ENCODE results near the gene LRP1.
"Not testable (repeated sequence)": the region's sequence is repeated elsewhere in the genome, so short reads cannot be mapped to it uniquely, and the experiment has no call there.

Gene LRP1

DNA sequence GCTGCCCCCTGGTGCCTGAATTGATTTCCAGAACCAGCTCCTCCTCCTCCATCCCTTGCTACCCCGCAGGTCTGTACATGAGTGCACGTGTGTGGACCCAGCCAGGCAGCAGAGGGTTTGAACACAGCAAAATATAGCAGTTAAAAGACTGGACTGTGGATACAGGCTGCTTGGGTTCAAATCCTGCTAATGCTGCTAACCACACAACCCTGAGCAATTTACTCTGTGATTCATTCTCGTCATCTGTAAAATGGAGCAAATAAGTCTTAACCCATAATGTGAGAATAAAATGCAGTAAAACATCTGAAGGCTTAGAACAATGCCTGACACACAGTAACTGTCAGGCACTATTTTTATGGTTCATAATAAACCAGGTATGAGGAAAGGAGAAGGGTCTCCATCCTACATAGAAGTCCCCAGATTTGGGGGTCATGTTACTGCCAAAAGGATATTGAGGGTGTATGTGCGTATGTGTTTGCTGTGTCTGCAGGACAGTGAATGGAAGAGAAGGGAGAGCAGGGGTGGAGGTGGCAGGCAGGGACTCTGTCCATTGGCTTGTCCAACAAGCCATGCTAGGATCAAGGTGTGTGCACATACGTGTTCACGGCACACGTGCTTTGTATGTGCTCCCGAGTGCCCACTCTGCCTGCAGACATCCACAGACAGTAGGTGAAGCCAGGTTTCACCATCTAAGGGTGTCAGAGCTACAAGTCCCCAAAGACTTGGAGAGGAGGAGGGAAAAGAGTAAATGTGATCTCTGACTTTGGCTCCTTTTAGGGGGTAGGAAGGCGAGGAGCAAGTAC lies 15.6 kb upstream of the LRP1 start:
- peak; percentile 67 to 68 for ATAC-seq

DNA sequence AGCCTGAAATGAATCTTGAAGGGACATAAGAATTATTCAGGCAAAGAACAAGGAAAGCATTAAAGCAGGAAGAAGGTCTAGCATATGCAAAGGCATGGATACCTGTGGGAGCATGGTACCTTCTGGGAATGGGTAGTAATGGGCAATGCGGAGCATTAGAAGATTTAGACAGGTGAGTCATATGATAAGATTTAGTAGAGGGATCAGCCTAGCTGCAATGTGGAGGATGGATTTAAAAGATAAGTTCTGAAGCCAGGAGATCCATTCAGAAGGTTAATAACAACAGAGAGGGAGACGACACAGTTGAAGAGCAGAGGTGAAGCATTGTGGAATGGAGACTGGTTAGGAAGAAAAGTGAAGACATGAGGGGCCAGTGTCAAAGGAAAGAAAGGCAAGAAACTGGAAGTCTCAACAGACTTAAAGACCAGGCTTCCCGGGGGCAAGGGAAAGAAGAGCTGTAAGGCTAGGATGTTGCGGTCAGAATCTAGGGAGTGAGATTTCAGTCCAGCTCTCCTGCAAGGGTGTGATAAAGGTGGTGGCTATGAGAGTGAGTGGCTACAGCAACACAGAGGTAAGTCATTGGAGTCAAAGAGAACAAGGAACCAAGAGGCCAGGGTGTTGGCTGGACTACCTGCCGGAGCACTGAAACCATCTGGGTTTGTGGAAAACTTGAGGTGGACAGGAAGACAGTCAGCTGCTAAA lies 11.6 kb upstream of the LRP1 start:
- ATAC-seq, result no peak

DNA sequence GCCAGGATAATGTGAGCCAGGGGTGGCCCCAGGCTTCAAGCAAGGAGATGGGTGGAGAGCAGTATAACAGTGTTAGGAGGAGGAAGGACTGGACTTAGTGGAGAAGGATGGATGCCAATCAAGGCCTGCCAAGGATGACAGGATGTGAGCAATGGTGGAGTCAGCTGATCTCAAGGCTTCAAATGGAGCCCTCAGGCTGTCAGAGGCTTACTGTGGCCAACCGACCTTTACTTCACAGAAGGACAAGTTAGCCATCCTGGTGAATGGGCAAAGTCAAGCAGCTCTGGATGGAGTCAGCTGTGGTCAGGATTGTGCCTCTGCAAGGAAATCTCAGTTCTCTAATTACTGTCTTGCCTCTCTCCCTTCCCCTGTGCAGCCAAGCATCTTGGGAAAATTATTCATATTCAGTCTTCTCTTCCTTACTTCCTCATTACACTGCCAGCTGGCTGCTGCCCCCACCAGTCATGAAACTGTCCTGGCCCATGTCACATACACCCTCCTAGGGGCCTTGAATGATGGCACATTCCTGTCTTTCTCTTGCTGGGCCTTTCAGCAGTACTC lies 9.5 kb upstream of the LRP1 start:
- ATAC-seq, result peak; percentile 24 to 28

DNA sequence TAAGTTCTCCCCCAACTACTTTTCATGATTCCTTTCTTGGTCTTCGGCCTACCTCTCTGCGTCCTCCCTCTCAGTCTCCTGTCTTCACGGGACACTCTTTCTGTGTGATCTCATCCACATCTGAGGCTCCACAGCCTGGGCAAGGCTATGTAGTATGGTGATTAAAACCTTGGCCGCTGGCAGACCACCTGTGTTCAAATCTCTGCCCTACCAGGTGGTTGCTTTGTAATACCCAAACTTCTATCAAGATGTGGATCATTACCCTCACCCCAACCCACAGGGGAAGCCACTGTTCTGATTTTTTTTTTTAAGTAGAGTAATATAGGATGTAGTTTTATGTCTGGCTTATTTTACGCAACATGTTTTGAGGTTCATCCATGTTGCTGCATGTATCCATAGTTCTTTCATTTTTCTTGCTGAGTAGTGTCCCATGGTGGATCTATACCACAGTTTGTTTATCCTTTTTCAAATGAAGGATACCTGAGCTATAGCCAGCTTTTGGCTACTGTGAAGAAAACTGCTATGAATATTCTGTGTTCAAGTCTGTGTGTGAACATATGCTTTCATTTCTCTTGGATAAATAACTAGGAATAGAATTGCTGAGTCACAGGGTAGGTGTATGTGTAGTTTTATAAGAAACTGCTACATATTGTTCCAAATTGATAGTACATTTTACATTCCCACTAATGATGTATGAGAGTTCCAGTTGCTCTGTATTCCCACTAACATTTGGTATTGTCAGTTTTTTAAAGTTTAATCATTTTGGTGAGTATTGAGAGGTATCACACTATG lies 8.8 kb upstream of the LRP1 start:
- no peak for ATAC-seq

DNA sequence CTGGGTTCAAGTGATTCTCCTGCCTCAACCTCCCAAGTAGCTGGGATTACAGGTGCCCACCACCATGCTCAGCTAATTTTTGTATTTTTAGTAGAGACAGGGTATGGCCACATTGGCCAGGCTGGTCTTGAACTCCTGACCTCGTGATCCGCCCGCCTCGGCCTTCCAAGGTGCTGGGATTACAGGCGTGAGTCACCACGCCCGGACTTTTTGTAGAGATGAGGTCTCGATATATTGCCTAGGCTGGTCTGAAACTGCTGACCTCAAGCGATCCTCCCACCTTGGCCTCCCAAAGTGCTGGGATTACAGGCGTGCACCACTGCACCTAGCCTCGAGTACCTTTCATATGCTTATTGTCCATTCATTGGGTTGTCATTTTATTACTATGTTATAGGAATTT lies 7.6 kb upstream of the LRP1 start:
- not testable (repeated sequence) for ATAC-seq

DNA sequence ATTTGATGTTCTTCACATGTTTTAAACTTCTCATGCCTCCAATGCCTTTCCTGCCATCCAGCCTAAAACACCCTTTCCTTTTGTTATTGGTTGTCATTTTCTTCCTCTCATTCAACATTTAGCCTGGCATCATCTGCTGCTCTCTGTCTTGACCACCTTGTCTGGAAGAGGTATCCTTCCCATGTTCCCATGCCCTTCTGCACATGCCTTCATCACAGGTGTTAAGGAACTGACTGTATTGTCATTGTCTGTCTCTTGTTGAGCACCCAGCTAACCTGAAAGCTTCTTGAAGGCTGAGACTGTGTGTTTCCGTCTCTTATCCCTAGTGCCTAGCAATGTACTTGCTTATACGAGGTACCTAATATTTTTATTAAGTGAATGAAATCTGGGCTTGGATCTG lies 4.5 kb upstream of the LRP1 start:
- ATAC-seq, result no peak

DNA sequence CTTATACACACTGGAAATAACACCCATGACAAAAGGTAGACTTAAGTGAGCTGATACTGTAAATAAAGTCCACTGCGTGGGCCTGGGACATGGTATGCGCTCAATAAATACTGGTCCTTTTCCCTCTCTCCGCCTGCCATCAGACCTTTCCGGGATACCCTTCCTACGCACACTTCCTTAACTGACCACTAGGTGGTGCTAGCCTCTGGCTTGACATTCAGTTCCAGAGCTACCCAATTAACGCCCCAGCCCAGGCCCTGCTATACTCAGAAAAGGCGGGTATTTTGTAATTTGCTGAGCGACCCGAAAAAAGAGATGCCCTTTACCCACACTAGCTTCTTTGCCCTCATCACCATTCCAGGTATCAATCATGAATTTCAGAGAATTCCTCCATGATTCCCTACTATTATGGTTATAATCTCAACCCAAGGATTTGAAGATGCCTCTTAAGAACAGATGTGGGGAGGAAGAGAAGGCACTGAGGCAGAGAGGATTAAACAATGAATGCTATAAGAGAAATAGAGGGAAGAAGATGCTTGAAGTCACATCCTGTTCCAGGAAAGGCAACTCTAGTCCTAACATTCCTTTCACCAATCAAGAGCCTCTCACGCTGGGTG lies 3.9 kb upstream of the LRP1 start:
- ATAC-seq, result peak; percentile 77 to 78

DNA sequence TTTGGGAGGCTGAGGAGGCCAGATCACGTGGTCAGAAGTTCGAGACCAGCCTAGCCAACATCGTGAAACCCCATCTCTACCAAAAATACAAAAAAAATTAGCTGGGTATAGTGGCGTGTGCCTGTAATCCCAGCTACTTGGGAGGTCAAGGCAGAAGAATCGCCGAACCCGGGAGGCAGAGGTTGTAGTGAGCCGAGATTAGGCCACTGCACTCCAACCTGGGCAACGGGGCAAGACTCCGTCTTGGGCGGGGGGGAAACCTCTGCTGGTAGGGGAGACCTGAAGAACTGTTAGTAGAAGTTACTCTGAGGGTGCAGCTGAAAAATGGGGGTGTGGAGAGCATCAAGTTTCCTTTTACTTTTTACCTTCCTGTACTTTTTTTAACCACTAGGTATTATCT lies 2.2 kb upstream of the LRP1 start:
- no peak for ATAC-seq

DNA sequence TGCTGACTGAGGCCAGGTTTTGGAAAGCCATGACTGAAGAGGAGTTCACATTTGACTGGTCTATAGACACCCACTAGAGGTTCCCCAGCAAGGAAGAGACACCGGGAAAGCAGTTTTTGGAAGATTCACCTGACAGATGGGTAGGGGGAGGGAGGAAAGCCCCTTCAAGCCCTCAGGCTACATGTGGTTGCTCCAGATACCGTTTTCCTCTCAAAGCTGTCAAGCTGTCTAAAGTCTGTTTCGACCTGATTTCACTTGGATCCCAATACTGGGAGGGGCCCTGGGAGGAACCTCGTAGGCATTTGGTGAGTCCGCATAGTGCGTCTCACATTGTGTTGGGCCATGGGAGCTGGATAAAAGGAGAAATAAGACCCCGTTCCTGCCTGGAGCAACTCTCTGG lies 1.7 kb upstream of the LRP1 start:
- ATAC-seq, result no peak

DNA sequence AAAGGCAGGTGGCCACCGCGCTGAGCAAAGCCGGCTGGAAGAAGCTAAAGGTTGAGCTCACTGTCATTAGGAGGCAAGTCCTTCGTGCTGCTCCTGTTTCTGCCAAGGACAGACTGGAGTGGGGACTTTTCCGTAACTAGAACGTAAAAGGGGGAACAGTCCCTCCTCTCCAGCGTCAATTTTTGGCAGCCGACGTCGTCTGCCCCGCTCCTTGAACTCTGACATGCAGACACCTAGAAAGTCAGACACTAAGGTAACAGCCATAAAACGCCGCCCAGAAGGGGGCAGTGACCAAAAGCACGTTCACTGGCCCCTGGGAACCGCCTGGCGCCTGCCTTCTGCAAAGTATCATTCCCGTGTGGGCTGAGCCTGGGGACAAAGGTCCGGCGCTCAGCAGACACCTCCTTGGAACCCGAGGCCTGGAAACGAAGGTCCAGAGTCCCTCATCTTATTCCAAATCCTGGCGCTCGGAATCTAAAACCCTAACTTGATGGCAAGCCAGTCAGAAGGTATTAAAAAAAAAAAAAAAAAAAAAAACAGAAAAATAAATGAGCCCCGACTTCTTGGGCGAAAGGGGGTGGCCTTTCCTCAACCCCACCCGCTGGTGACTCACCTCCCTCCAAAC lies 1.1 kb upstream of the LRP1 start:
- ATAC-seq, result peak in 1 of 2 donors; percentile 36

DNA sequence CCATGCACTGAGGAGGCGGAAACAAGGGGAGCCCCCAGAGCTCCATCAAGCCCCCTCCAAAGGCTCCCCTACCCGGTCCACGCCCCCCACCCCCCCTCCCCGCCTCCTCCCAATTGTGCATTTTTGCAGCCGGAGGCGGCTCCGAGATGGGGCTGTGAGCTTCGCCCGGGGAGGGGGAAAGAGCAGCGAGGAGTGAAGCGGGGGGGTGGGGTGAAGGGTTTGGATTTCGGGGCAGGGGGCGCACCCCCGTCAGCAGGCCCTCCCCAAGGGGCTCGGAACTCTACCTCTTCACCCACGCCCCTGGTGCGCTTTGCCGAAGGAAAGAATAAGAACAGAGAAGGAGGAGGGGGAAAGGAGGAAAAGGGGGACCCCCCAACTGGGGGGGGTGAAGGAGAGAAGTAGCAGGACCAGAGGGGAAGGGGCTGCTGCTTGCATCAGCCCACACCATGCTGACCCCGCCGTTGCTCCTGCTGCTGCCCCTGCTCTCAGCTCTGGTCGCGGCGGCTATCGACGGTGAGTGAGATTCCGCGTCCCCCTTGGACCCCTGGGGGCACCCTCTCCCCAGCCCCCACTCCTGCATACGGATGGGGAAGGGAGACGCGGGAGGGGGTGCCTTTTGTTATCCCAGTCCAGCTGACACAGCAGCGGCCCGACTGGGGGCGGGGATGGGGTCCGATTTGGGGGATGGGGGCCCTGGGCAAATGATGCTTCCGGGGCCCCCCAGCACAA lies 400 bp downstream of the LRP1 start:
- no peak for ATAC-seq

DNA sequence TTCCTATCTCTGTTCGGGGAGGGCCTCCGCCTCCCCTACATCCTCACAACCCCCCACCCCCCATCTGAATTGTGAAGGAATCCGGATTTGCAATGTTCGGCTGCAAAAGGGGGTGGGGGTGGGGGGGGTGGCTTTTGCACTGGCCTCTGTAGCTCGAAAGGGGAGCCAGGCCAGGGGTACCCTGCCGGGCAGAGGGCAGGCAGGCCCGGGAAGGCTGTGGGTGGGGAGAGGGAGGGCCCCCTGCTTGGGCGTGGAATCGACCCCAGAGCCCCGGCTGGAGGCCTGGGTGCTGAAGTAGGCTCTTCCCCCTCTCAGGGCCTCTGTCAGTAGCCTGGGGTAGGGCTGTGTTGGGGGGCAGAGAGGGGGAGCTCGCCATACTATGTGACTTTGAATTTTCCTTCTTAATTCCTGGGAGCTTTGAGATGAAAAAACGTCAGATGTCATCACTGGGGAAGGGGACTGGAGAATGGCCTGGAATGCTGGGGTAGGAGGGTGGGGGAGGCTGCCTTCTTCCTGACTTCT lies 1.1 kb downstream of the LRP1 start:
- no peak for ATAC-seq

DNA sequence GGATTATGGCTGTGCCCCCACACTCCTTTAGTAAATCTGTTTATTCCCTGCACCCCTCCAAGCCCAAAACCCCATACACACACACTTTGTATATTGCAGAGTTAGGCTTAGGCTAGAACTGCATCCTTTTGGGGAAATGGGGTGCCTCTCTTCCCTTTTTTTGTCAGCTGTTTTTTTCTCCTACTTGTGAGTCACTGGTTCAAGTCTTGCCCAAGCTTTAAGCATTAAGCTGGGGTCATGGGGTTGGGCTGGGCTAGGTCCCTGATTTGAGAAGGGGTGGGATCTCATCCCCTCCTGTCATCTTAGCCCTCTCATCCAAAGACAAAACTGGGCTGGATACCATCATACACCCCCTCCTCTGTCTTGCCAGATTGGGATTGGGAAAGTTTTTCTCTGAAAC lies 1.6 kb downstream of the LRP1 start:
- no peak for ATAC-seq

DNA sequence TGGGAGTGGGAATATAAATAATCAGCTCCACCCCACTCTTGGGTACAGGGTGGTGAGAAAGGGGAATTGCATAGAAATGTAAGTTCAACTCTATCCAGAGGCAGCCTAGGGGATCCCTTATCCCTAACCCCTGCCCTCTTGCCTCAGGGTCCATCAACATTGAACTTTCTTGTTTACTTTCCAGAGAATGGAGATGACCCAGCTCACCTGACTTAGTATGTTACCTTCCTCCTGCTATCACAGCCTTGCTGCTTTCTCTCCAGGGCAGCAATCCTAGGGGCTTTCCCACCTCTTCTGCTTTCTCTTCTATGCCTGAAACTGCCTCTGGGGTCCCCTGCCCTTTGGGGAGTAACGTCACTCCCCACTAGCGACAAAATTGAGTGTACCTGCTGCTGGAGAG lies 2.7 kb downstream of the LRP1 start:
- ATAC-seq, result peak in 1 of 2 donors; percentile 25

DNA sequence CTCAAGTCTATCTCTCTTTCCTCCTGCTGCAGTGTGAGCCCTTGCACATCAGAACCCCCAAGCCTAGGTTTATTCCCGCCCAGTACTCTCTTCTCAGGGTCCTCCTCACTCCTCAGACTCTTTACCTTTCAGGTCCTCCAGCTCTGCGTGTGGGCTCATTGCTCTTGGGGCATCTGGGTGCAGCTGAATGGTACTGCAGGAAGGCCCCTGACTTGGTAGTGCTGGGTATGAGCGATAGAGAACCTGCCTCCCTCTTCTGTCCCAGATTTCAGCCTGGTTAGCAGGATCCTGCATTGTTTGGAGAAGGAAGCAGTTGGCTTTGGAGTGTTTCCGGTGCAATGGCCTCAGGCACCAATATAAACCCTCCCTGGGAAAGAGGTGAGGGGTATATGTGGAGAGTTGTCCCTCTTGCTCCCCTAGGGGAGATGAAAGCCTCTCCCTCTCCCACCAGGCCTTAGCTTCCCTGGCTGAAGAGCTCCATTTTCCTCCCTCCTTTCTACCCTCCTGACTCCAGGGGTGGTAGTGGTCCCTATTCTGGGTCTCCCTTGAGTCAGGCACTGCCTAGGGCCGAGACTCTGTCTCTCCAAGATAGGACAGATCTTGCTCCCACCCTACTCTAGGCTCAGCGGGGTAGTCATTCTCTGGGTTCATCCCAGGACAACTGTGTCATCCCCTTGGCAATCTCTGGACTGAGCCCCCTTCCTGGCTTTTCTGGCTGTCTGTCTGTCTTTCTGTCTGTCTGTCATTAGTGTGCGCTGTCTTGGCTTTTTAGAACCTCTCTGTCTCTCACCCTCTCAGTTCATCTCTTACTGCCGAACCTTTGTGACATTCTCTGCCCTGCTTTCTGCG lies 3.8 kb downstream of the LRP1 start:
- no peak for ATAC-seq

DNA sequence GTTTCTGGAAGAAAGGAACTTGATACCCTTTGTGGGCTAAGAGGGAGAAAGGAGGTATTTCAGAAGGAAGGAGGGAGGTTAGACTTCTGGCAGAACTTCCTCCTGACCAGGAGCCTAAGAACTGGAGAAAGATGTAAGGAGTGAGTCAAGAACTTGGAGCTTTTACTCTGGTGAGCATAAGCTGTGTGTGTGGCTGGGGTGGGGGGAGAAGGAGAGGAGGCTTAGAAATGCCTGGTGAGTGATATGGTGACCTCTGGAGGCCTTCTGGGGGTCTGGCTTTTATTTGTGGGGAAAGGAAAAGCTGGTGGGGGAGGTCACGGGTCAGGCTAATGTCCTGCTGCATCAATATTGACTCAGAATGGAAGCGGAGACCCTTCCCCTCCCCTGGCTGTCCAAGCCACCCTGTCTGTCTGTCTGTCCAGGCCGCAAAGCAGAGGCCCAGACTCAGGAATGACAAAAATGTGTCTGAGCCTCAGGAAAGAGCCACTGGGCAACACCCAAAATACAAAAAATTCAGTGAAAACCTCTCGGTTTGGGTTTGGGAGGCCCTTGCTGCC lies 4.8 kb downstream of the LRP1 start:
- ATAC-seq, result no peak

DNA sequence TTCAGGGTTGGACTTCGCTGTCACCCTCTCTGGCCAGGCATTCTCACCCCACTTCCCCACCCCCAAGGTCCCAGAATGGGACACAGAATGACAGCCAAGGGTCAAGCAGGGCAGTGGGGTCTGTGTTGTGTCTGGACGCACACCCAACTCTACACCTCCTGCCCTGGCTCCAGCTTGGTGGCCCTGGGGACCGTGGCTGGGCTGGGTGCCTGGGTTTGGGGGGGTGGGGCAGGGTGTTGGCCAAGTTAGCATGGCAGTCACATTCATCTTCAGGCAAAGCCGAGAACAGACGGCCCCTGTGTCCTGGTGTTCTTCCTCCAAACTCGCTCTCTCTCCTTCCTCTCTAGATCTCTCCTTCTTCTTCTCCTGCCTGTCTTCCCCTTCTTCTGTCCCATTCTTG lies 5.6 kb downstream of the LRP1 start:
- ATAC-seq, result no peak

DNA sequence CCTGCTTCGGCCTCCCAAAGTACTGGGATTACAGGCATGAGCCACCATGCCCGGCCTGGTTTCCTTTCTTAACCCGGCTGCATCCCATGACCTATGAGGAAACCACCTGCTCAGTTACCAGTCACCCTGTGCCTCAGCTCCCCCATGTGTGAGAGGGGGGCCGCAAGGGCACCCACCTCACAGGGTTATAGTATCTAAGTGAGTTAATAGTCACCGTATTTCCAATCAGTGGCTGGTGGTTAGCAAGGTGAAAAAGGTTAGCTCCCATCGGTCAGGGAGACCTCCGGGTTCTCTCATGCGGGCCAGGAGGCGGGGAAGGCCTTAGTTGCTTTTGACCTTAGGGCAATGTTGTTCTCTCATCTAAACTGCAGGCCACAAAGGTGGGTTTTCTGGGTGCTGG lies 6.7 kb downstream of the LRP1 start:
- ATAC-seq, result no peak

DNA sequence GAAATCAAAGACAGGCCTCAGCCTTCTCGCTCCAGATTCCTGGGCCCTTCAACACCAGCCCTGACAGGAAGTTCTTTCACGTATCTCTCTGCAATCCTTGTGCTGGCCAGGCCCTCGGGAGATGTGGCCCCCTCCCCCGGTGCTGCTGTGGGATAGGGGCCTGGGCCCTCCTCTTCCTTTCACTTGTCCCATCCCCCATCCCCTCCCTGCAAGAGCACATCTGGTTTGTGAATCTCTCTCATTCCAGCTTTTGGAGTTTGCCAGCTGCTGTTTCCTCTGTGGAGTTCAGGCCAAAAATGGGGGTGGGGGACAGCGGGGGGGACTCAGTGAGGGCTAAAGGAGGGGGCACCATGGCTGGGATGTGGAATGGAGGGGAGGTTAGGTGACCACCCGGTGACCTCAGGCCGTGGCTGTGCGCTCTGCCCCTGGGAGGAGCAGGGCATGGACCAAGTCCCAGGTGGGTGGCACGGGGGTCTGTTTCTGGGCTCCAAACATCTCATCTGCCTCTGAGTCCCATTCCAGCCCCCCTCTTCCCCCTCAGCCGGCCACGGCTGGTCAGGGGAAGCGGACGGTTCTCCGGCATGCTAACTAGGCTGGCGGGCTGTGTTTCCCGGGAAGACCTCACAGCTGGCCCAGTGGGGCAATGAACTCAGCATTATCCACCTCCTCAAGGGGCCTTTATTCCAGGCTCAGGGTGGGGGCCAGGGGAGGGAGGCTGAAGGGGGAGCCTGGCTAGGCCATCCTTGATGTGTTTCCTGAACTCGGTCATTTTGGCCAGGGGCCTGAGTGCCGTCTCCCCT lies 7.4 kb downstream of the LRP1 start:
- ATAC-seq, result no peak
